GM18526 (cell line): ENCODE data around the gene DPPA4.

Experiments
- POLR2A ChIP-seq: IDR thresholded peaks from 3 replicates; pipeline ENCODE4 v1.6.1; 2011; ENCODE audit not compliant: insufficient read length; ENCODE audit errors: extremely low read depth

DPPA4 gene

DNA sequence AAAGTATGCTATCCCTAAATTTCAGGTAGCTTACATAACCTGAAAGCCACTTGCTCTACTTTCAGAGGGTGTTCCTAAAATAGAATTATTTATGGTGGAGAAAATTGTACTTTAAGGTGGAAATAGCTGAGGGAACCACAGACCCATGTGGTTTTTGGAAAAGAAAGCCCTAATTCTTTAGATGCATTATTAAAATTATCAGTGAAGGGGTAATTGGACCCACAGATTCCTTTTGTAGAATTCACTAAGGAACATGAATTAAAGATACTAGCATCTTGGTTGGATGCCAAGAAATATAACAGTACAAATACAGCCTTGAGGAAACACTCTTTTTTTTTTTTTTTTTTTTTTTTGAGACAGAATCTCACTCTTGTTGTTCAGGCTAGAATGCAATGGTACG, 58.8 kb downstream of the DPPA4 start:
- TF ChIP-seq POLR2A = no peak

DNA sequence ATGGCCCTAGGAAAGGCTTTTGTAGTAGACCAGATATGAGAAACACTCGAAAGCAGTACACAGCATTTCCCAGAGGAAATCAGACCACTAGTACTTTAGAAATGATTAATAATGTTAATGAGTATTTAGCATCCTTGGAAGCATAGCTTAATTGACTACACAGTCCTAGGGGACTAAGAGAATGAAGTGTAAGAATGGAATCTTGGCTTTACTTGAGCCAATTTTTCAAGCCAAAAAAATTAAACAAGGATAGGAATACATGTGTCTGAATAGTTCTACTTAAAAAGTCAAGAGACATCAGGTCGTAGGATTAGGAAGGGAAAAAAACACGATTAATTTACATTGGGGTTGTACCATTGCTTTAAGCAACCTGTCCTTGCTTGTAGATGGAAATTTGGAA, 59.2 kb downstream of the DPPA4 start:
- TF ChIP-seq POLR2A = no peak
